IMR-90 (cell line): Measurements from ENCODE around the gene RASSF9.
A peak's percentile ranks its signal among the peaks of the same experiment; 100 is the strongest.

Experiments
- CEBPB ChIP-seq: IDR thresholded peaks from 2 replicates; pipeline ENCODE4 v1.6.1; 2012; ENCODE audit warnings: low read depth, low read length, improper control_type of control experiment
- CTCF ChIP-seq: conservative IDR thresholded peaks from 2 replicates; pipeline ENCODE4 v1.5.1; 2012; ENCODE audit warnings: mild to moderate bottlenecking, low read depth, low read length, improper control_type of control experiment
- MAFK ChIP-seq: IDR thresholded peaks from 2 replicates; pipeline ENCODE4 v1.6.1; 2012; ENCODE audit warnings: low read depth, low read length, improper control_type of control experiment
- POLR2A ChIP-seq: IDR thresholded peaks from 2 replicates; pipeline ENCODE4 v1.6.1; 2012; ENCODE audit warnings: mild to moderate bottlenecking, low read depth, low read length
- RCOR1 ChIP-seq: IDR thresholded peaks from 2 replicates; pipeline ENCODE4 v1.6.1; 2012; ENCODE audit warnings: mild to moderate bottlenecking, low read length, improper control_type of control experiment; ENCODE audit not compliant: insufficient replicate concordance
- SMC3 ChIP-seq: fragments of 150-350 bp; IDR thresholded peaks from 2 replicates; pipeline ENCODE4 v1.6.1; 2016; ENCODE audit warnings: low read depth, mild to moderate bottlenecking, antibody characterized with exemption, low read length, moderate library complexity

- TF ChIP-seq CEBPB: peak; percentile 71
- no peak for TF ChIP-seq CTCF
- TF ChIP-seq POLR2A: no peak
- TF ChIP-seq SMC3: no peak
- TF ChIP-seq RCOR1: no peak
- TF ChIP-seq MAFK: no peak
Measured at GRCh38 chr12:85821759-85822158, 14.4 kb downstream of the RASSF9 start.
